Measurements from ENCODE around the gene DNASE1L1.

DNA sequence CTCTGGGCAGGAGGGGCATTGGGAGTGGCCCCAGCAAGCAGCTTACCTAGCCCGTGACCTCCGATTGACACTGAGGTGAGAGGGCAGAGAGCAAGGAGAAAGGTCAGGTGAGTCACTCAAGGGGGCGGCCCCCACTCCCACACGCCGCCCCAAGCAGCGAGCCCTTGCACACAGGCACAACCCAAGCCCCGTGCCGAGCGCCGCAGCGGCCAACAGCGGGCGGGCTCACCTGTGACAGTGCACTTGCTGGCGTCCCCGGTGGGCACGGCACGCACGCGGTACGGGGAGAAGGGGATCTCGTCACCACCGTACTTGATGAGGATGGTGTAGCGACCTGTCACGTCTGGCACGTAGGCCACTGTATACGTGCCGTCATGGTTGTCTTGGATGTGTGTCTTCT lies 51.8 kb downstream of the DNASE1L1 start:
- TF ChIP-seq GATA2 (IDR thresholded peaks at IDR 0.05; ENCODE audit: low read depth, low read length), result no peak
- no peak for TF ChIP-seq GATA3 (IDR thresholded peaks at IDR 0.05; ENCODE audit: low read depth, low read length)
